Measurements from ENCODE around the gene SIAE. TPM values are rescaled to one million over a fixed set of nuclear protein-coding genes. Genes with fewer than 3 reads are reported as not detected.

Gene SIAE
- total RNA-seq, 4 donors from 2014 or later: 6.6 to 8.9 (median 7.7) TPM

DNA sequence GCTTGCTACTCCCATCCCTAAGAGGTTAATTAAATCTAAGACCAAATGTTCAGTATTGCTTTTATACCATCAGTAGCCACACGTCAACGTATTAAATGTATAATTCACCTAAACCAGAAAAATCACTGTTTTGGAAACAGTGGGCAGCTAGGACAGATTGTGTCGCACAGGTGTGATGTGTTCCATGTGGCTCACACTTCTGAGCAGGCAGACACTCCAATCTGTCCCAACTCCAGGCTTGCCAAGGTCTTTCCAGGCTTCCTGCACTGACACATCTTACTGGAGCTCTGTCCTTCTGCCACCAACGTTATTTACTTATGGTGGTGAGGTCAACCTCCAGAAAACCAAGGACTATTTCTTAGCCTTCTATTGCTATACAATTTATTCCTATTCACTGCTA is 11.4 kb downstream of the SIAE start:
- DNase-seq (ENCODE audit: low spot score in 2 of 2): no peak
- Histone ChIP-seq H3K4me3 (no peak overlapping the region), H3K27ac (no peak overlapping the region), H3K4me1 (no peaks in the 10 kb centered on the region), H3K9me3 (no peaks in the 10 kb centered on the region), H3K36me3 (peaks cover 18% of the 10 kb centered on the region), H3K27me3 (no peaks in the 10 kb centered on the region)
- no peak for TF ChIP-seq POLR2AphosphoS5 (IDR thresholded peaks at IDR 0.05)
- TF ChIP-seq, protein P1, sequence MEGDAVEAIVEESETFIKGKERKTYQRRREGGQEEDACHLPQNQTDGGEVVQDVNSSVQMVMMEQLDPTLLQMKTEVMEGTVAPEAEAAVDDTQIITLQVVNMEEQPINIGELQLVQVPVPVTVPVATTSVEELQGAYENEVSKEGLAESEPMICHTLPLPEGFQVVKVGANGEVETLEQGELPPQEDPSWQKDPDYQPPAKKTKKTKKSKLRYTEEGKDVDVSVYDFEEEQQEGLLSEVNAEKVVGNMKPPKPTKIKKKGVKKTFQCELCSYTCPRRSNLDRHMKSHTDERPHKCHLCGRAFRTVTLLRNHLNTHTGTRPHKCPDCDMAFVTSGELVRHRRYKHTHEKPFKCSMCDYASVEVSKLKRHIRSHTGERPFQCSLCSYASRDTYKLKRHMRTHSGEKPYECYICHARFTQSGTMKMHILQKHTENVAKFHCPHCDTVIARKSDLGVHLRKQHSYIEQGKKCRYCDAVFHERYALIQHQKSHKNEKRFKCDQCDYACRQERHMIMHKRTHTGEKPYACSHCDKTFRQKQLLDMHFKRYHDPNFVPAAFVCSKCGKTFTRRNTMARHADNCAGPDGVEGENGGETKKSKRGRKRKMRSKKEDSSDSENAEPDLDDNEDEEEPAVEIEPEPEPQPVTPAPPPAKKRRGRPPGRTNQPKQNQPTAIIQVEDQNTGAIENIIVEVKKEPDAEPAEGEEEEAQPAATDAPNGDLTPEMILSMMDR (IDR thresholded peaks at IDR 0.05): no peak
- 87% methylated on average over 4 of the region's 4 CpGs for WGBS

DNA sequence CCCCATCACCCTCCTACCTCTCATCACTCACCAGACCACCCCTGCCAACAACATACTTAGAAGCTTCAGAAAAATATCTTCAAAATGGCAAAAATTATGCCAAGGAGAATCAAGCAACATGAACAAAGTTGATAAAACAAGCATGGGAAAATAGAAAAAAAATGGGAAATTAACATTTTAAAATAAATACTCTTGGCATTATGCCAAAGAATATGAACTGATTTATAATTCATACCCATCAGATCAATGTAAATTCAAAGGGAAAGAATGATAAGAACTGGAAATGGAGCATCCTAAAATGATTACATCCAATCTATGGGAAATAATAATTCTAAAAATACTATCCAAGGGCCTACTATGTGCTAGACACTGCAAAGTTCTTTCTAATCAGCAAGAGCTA is 12.0 kb downstream of the SIAE start:
- Histone ChIP-seq H3K27me3 (no peaks in the 10 kb centered on the region), H3K9me3 (no peaks in the 10 kb centered on the region), H3K4me3 (no peak overlapping the region), H3K4me1 (no peaks in the 10 kb centered on the region), H3K27ac (no peak overlapping the region), H3K36me3 (peaks cover 18% of the 10 kb centered on the region)
- no peak for DNase-seq (ENCODE audit: low spot score in 2 of 2)
- no peak for TF ChIP-seq EP300 (IDR thresholded peaks at IDR 0.05)
- TF ChIP-seq POLR2A (IDR thresholded peaks at IDR 0.05): no peak
- TF ChIP-seq, protein P1 (IDR thresholded peaks at IDR 0.05): no peak
- no peak for TF ChIP-seq POLR2AphosphoS5 (IDR thresholded peaks at IDR 0.05)

DNA sequence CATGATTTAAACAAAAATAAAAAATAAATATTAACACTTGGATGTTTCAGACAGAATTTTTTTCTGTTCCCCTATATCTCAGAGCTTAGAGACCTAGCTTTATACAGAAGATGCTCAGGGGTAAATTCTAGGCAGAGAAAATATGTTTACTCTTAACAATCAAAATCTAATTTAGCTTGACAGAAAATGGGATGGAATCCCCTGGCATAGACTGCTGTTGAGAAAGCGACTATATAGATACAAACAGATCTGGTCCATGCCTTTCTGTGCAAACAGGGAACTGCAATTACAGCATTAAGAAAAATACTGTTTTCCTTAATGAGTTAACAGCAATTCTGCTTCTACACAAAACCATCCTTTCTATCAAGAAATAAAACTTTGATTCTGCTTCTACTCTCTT is 14.6 kb downstream of the SIAE start:
- Histone ChIP-seq H3K27ac (no peak overlapping the region), H3K27me3 (no peaks in the 10 kb centered on the region), H3K9me3 (no peaks in the 10 kb centered on the region), H3K4me1 (no peaks in the 10 kb centered on the region), H3K36me3 (peaks cover 9% of the 10 kb centered on the region), H3K4me3 (no peak overlapping the region)
- TF ChIP-seq, protein P1 (IDR thresholded peaks at IDR 0.05): no peak
- TF ChIP-seq POLR2AphosphoS5 (IDR thresholded peaks at IDR 0.05) (no peak), EP300 (IDR thresholded peaks at IDR 0.05) (no peak), POLR2A (IDR thresholded peaks at IDR 0.05) (no peak)
- DNase-seq (ENCODE audit: low spot score in 2 of 2): no peak
- 97% methylated on average over 1 of the region's 1 CpG for WGBS

DNA sequence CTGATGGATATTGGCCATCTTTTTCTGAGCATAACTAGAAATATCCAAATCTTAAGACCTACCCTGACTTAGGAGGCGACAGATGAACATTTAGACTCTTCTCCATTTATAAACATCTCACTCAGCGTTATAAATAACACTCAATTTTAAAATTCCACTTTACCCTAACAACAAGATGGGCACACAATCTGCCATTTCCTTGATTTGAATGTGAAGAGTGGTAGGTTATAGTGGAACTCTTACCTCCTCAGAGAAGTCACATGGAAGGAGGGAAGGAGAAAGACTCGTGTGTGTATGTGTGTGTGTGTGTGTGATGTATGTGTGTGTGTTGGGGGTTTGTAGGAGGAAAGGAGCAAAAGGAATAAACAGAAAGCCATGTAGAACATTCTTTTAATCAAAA is 15.0 kb downstream of the SIAE start:
- H3K27ac ChIP-seq: no peak overlapping the region

DNA sequence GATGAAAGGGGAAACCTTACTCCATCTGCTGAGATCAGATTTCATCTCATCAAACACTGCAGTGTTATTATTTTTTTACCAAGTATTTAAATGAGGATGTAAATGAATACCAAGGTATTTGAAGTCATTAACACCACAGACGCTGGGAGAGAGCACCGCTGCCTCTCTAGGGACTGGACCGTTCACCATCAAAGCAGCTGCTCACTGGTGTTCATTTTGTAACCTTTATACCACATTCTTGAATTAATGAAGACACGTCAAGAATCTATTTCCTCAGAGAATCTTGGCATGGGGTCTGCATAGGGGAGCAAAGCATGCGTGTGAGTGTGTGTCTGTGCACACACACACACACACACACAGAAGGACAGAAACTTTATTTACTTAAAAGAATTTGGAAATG is 15.6 kb downstream of the SIAE start:
- H3K27me3 ChIP-seq: no peaks in the 10 kb centered on the region
- no peak for TF ChIP-seq POLR2A (IDR thresholded peaks at IDR 0.05)
- no peak for TF ChIP-seq POLR2AphosphoS5 (IDR thresholded peaks at IDR 0.05)
- TF ChIP-seq, protein P1 (IDR thresholded peaks at IDR 0.05): no peak
- TF ChIP-seq EP300 (IDR thresholded peaks at IDR 0.05): no peak
- H3K9me3 ChIP-seq: no peaks in the 10 kb centered on the region
- H3K27ac ChIP-seq: no peak overlapping the region
- H3K36me3 ChIP-seq: peaks cover 19% of the 10 kb centered on the region
- no peak for DNase-seq (ENCODE audit: low spot score in 2 of 2)
- WGBS: 80% methylated on average over 5 of the region's 5 CpGs
- no peaks in the 10 kb centered on the region for H3K4me1 ChIP-seq
- no peak overlapping the region for H3K4me3 ChIP-seq

More for the DNA sequence above, 15.0 kb downstream of the SIAE start:
- H3K9me3 ChIP-seq: no peaks in the 10 kb centered on the region
- no peaks in the 10 kb centered on the region for H3K4me1 ChIP-seq
- peaks cover 13% of the 10 kb centered on the region for H3K36me3 ChIP-seq
- no peaks in the 10 kb centered on the region for H3K27me3 ChIP-seq
- DNase-seq (ENCODE audit: low spot score in 2 of 2): no peak
- WGBS: 90% methylated on average over 3 of the region's 3 CpGs
- H3K4me3 ChIP-seq: no peak overlapping the region
- TF ChIP-seq EP300 (IDR thresholded peaks at IDR 0.05) (no peak), POLR2AphosphoS5 (IDR thresholded peaks at IDR 0.05) (no peak), POLR2A (IDR thresholded peaks at IDR 0.05) (no peak)
- TF ChIP-seq, protein P1 (IDR thresholded peaks at IDR 0.05): no peak

Measured in suprapubic skin (tissue), 4 donors.